Right lobe of liver (tissue), 4 donors: Measurements from ENCODE around the gene ICA1.

Source experiments
- POLR2A ChIP-seq: fragments of 450-650 bp; IDR thresholded peaks from one replicate; pipeline ENCODE4 v1.6.1; 2017; ENCODE audit warnings: antibody characterized with exemption, mild to moderate bottlenecking
- TF ChIP-seq, protein P1 (sequence below), 4 donors: fragments of 200-600 bp in 3 of 4; fragments of 450-650 bp in 1 of 4; IDR thresholded peaks; one replicate each; pipeline versions ENCODE4 v1.5.1 to v1.8.0; 2016 to 2022; ENCODE audit warnings: antibody characterized with exemption in 4 of 4, mild to moderate bottlenecking in 2 of 4
- donor health status: DM: no; HTN: no; CAD: no.
- donor health status: DM: no; HTN: no; CAD: no.
- donor health status: DM: no; HTN: yes; CAD: no.

DNA sequence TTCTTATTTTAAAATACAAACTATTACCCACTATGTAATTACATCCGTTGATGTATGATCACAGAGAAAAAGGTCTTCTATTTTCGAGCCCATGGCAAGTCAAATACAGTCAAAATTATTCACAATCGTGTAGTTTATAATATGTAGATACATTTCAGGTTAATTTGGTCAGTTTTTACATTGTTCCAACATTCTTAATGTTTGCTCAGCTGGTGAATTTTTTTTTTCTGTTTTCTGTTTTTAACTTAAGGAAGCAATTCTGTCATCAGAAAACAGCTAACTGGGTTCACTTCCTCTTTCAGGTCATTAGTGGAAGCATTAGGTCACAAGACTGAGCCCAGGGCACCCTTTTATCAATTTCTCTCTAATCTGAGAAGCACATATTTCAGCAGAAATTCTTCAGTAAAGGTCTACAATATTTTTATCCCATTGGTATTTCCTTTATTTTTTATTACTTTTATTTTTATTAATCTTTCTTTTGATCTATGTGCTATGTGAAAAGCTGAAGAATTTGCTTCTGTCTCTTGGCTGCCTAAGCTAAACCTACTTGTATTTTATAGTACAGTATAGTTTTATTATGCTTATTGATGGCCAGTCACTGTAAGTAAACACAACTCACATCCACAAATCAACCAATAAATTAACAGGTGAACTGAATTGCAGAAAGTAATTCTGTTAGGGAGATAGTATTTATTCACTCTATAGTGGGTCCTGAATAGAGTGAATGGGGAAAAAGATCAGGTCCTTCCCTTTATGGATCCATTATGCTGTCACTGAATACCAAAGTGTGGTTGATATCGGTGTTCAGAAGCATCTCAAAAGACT, 84.6 kb downstream of the ICA1 start:
- TF ChIP-seq, protein P1, sequence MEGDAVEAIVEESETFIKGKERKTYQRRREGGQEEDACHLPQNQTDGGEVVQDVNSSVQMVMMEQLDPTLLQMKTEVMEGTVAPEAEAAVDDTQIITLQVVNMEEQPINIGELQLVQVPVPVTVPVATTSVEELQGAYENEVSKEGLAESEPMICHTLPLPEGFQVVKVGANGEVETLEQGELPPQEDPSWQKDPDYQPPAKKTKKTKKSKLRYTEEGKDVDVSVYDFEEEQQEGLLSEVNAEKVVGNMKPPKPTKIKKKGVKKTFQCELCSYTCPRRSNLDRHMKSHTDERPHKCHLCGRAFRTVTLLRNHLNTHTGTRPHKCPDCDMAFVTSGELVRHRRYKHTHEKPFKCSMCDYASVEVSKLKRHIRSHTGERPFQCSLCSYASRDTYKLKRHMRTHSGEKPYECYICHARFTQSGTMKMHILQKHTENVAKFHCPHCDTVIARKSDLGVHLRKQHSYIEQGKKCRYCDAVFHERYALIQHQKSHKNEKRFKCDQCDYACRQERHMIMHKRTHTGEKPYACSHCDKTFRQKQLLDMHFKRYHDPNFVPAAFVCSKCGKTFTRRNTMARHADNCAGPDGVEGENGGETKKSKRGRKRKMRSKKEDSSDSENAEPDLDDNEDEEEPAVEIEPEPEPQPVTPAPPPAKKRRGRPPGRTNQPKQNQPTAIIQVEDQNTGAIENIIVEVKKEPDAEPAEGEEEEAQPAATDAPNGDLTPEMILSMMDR (IDR thresholded peaks at IDR 0.05), result no peak
- TF ChIP-seq POLR2A, result no peak
